ENCODE results near the gene TET2.

Gene TET2

GRCh38 chr4:105236202-105236915, 89.7 kb downstream of the TET2 start:
- DNase-seq (ENCODE audit: low read depth): no peak

- DNase-seq (ENCODE audit: low read depth): no peak
Observed at GRCh38 chr4:105236916-105237311, 90.2 kb downstream of the TET2 start.

GRCh38 chr4:105240037-105240436, 93.4 kb downstream of the TET2 start:
- DNase-seq (ENCODE audit: low read depth): no peak

GRCh38 chr4:105241451-105241850, 94.8 kb downstream of the TET2 start:
- DNase-seq (ENCODE audit: low read depth): no peak

GRCh38 chr4:105243446-105243845, 96.8 kb downstream of the TET2 start:
- DNase-seq (ENCODE audit: low read depth): no peak

GRCh38 chr4:105246712-105247111, 100.0 kb downstream of the TET2 start:
- no peak for DNase-seq (ENCODE audit: low read depth)

GRCh38 chr4:105248613-105249012, 101.9 kb downstream of the TET2 start:
- no peak for DNase-seq (ENCODE audit: low read depth)

GRCh38 chr4:105257817-105258495, 111.3 kb downstream of the TET2 start:
- no peak for DNase-seq (ENCODE audit: low read depth)

- DNase-seq (ENCODE audit: low read depth): no peak
Observed at GRCh38 chr4:105265689-105266088, 119.0 kb downstream of the TET2 start.

GRCh38 chr4:105267280-105267679, 120.6 kb downstream of the TET2 start:
- DNase-seq (ENCODE audit: low read depth): no peak

DNA sequence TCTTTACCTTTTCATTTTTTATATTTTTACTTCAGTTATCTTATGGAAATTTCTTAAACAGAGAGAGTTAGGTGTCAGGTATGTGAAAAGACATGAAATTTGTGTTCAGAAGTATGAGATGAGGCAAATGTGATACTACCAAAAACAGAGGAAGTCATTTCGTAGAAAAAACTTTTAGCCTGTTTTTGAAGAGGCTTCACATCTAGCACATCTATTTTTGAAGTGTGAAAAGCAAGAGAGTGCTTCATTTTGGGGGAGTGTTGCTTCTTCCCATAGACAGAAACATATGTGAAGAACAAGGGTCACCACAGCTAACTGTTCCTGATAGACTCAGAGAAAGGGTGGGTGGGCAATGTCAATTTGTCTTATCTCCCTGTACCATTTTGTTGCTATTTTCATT, 125.3 kb downstream of the TET2 start:
- no peak for DNase-seq (ENCODE audit: low read depth)

DNA sequence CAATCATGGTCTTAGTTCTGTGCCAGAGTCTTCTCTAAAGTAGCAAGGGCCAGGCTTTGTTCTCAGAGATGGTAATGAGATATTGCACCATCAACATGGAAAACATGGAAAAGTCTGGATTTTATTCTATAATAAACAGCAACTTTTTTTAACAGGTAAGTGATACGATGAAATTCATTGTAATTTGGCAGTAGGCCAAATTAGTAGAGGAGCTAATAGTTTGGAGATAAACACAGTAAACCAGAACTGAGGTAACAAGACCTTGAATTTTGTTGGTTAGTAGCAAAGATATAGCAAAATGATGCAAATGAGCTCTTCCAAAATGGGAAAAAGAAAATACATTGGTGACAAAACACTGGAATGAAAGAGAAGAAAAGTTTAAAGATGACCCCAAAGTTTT, 126.6 kb downstream of the TET2 start:
- no peak for DNase-seq (ENCODE audit: low read depth)

GRCh38 chr4:105274090-105274489, 127.4 kb downstream of the TET2 start:
- no peak for DNase-seq (ENCODE audit: low read depth)

DNA sequence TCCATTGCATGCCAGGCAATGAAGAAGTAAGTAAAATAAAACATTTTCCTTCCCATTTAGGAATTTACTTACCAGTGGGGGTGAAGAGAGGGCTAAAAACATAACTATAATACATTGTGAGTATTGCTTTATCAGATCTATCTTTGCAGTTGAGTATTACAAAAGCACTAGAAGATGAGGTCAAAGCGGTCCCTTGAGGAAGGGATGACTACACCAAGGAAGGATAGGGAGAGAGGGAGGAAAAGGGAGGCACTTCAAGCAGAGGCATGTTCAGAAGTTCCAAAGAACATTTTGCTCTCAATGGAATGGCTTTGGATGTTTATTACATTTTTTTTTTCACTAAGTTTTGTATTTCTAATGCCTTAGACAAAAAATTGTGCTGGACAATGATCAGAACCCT, 127.8 kb downstream of the TET2 start:
- no peak for DNase-seq (ENCODE audit: low read depth)

DNA sequence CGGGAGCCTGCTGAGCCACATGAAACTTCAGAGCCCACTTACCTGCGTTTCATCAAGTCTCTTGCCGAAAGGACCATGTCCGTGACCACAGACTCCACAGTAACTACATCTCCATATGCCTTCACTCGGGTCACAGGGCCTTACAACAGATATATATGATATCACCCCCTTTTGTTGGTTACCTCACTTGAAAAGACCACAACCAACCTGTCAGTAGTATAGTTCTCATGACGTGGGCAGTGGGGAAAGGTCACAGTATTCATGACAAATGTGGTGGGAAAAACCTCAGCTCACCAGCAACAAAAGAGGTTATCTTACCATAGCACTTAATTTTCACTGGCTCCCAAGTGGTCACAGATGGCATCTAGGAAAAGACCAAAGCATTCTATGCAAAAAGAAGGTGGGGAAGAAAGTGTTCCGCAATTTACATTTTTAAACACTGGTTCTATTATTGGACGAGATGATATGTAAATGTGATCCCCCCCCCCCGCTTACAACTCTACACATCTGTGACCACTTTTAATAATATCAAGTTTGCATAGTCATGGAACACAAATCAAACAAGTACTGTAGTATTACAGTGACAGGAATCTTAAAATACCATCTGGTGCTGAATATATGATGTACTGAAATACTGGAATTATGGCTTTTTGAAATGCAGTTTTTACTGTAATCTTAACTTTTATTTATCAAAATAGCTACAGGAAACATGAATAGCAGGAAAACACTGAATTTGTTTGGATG, 129.9 kb downstream of the TET2 start:
- DNase-seq (ENCODE audit: low read depth): no peak

DNA sequence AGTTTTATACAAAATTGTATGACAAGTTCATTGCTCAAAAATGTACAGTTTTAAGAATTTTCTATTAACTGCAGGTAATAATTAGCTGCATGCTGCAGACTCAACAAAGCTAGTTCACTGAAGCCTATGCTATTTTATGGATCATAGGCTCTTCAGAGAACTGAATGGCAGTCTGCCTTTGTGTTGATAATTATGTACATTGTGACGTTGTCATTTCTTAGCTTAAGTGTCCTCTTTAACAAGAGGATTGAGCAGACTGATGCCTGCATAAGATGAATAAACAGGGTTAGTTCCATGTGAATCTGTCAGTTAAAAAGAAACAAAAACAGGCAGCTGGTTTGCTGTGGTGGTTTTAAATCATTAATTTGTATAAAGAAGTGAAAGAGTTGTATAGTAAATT, 131.0 kb downstream of the TET2 start:
- DNase-seq (ENCODE audit: low read depth): no peak

DNA sequence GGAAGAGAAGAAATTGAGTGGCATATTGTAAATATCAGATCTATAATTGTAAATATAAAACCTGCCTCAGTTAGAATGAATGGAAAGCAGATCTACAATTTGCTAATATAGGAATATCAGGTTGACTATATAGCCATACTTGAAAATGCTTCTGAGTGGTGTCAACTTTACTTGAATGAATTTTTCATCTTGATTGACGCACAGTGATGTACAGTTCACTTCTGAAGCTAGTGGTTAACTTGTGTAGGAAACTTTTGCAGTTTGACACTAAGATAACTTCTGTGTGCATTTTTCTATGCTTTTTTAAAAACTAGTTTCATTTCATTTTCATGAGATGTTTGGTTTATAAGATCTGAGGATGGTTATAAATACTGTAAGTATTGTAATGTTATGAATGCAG, 132.6 kb downstream of the TET2 start:
- no peak for DNase-seq (ENCODE audit: low read depth)

DNA sequence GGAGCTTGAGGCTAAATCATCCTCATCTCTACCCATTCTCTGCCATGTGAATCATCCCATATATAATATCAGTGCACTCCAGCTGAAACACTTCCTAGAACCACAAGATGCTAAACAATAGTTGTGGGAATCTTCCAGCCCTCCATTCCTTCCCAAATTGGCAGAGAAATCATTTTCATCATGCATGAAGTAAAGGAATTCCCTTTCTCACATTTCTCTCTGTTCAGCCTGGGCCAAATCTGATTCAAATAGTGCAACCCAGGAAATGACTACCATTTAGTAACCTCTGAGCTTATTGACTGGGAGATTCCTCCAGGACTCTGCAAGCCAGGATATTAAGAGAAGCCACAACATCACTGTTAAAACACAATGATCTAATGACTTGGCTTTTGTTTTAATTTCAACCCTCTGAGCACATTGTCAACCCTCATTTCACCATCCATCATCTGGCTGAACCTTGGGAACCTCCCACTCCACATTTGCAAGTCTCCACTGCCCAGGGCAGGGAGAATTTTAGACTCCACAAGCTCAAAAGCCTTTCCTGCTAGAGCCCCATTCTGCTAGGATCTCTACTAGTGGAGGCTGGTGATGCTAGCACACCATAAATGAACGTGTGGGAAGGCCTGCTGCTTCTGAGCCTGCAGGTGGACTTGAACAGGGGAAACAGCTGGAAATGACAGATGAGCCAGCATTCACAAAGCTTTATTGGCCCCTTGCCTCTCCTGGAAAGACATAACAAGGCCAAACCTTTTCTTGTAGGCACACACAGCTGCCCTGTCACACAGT, 133.9 kb downstream of the TET2 start:
- no peak for DNase-seq (ENCODE audit: low read depth)

DNA sequence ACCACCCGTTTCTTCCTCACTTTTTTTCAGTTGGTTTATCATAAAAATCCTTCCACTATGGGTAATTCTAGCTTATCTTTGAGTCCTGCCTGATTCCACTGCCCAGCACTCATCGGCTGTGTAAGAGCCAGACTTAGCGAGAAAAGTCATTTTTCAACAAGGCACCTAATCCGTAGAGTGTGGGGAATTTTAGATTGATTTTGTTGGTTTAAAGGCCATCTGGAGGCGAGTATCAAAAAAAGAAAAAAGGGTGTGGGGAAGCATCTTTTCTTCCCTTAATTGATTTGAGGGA, 134.4 kb downstream of the TET2 start:
- no peak for DNase-seq (ENCODE audit: low read depth)

GRCh38 chr4:105282489-105282888, 135.8 kb downstream of the TET2 start:
- no peak for DNase-seq (ENCODE audit: low read depth)

DNA sequence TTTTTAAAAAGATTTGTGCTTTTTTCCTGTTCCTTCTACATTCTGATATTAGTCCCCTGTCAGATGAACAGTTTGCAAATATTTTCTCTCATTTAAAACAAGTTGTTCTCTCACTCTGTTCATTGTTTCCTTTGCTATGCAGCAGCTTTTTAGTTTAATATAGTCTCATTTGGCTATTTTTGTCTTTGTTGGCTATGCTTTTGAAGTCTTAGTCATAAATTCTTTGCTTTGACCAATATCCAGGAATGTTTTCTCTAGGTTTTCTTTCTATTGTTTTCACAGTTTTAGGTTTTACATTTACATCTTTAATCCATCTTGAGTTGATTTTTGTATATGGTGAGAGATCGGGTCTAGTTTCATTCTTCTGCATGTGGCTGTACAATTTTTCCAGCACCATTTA, 136.8 kb downstream of the TET2 start:
- DNase-seq (ENCODE audit: low read depth): no peak

DNA sequence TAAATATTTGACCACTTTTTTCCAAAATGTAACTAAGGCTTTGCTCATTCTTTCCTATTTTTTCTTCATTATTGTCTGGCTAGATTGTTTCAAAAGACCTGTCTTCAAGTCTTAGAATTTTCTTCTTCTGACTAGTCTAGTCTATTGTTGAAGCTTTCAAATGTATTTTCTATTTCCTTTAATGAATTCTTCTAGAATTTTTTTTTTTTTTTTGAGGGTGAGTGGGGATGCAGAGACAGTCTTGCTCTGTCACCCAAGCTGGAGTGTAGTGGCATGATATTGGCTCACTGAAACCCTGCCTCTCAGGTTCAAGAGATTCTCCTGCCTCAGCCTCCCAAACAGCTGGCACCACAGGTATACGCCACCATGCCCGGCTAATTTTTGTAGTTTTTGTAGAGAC, 141.4 kb downstream of the TET2 start:
- no peak for DNase-seq (ENCODE audit: low read depth)

DNA sequence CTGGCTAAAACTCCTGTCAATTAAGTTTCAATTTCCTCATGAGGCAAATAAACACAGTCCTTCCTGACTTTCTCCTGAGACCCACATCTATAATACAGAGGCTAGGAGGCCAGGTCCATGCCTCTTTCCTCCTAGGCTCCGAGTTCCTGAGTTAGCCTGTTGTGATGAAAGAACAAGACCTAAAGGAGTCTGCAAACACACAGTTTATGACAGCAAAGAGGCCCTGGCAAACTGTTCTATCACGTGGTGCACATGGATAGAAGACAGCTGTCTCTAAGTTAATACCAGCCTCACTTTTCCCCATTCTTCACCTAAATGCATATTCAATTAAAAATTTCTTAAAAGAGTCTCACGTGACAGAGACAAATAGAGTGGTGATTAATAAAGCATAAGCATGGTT, 145.2 kb downstream of the TET2 start:
- DNase-seq (ENCODE audit: low read depth): no peak
